ENCODE data around the gene CCM2. TPM values are rescaled to one million over a fixed set of nuclear protein-coding genes. Genes with fewer than 3 reads are reported as not detected.

The CCM2 gene
- total and polyA plus RNA-seq, 9 donors, result 16.2 to 34.6 (median 23.1) TPM

GRCh38 chr7:45054442-45054841 lies 54.4 kb downstream of the CCM2 start:
- H3K27ac ChIP-seq, result no peak overlapping the region
- no peaks in the 10 kb centered on the region for H3K27me3 ChIP-seq
- 95 to 98% (median 97%) methylated on average over 3 of the region's 3 CpGs for WGBS, 3 donors
- H3K36me3 ChIP-seq, result no peaks in the 10 kb centered on the region
- no peak overlapping the region for H3K4me3 ChIP-seq
- no peak for TF ChIP-seq POLR2A (IDR thresholded peaks at IDR 0.05)
- no peak for TF ChIP-seq EP300 (IDR thresholded peaks at IDR 0.05)
- no peak for TF ChIP-seq CTCF (IDR thresholded peaks at IDR 0.05)
- no peaks in the 10 kb centered on the region for H3K9me3 ChIP-seq
- no peaks in the 10 kb centered on the region for H3K4me1 ChIP-seq (ENCODE audit: insufficient read depth)
- no peak for DNase-seq
- intact Hi-C loops (cut with DNase I), result no loop called here

- Histone ChIP-seq H3K4me3 (no peak overlapping the region), H3K9me3 (no peaks in the 10 kb centered on the region), H3K27ac (no peak overlapping the region), H3K4me1 (ENCODE audit: insufficient read depth) (no peaks in the 10 kb centered on the region), H3K36me3 (no peaks in the 10 kb centered on the region), H3K27me3 (no peaks in the 10 kb centered on the region)
- TF ChIP-seq CTCF (IDR thresholded peaks at IDR 0.05), result no peak
- TF ChIP-seq POLR2A (IDR thresholded peaks at IDR 0.05), result no peak
- TF ChIP-seq EP300 (IDR thresholded peaks at IDR 0.05), result no peak
- intact Hi-C loops (cut with DNase I), result no loop called here
- DNase-seq, result no peak
- 82 to 89% (median 83%) methylated on average over 5 of the region's 5 CpGs for WGBS, 3 donors
These were observed 55.0 kb downstream of the CCM2 start for GRCh38 chr7:45055016-45055415.

GRCh38 chr7:45055594-45056219 lies 55.7 kb downstream of the CCM2 start:
- DNase-seq, result no peak
- 97 to 98% (median 97%) methylated on average over 5 of the region's 5 CpGs for WGBS, 3 donors
- no peak overlapping the region for H3K4me3 ChIP-seq
- no peaks in the 10 kb centered on the region for H3K27me3 ChIP-seq
- no peak for TF ChIP-seq CTCF (IDR thresholded peaks at IDR 0.05)
- intact Hi-C loops (cut with DNase I), result no loop called here
- no peaks in the 10 kb centered on the region for H3K4me1 ChIP-seq (ENCODE audit: insufficient read depth)
- H3K36me3 ChIP-seq, result no peaks in the 10 kb centered on the region
- H3K9me3 ChIP-seq, result no peaks in the 10 kb centered on the region
- H3K27ac ChIP-seq, result no peak overlapping the region

- H3K27ac ChIP-seq, result no peak overlapping the region
- H3K36me3 ChIP-seq, result no peaks in the 10 kb centered on the region
- no peaks in the 10 kb centered on the region for H3K9me3 ChIP-seq
- H3K4me3 ChIP-seq, result no peak overlapping the region
- 92 to 98% (median 96%) methylated on average over 5 of the region's 5 CpGs for WGBS, 3 donors
- H3K4me1 ChIP-seq (ENCODE audit: insufficient read depth), result no peaks in the 10 kb centered on the region
- no peak for DNase-seq
- intact Hi-C loops (cut with DNase I), result no loop called here
- no peak for TF ChIP-seq EP300 (IDR thresholded peaks at IDR 0.05)
- TF ChIP-seq CTCF (IDR thresholded peaks at IDR 0.05), result no peak
- H3K27me3 ChIP-seq, result no peaks in the 10 kb centered on the region
These were observed 57.9 kb downstream of the CCM2 start for GRCh38 chr7:45057878-45058277.

Measured in ovary (tissue), 9 donors.